WTC11 (cell line): ENCODE measurements around the gene CD5L. TPM values are rescaled to one million over a fixed set of nuclear protein-coding genes. Genes with fewer than 3 reads are reported as not detected.

Source experiments
- E2F5 ChIP-seq: sonication (generic); formaldehyde crosslinking; IDR thresholded peaks from 2 replicates; pipeline ENCODE4 v1.8.1; 2022; ENCODE audit warnings: mild to moderate bottlenecking, moderate library complexity, missing genetic modification reagents
- ERG ChIP-seq: fragments of 250-450 bp; sonication (Bioruptor Pico); IDR thresholded peaks from 2 replicates; pipeline ENCODE4 v1.8.0; 2021; ENCODE audit warnings: mild to moderate bottlenecking
- GRHL2 ChIP-seq: fragments of 250-450 bp; sonication (Bioruptor Pico); IDR thresholded peaks from 2 replicates; pipeline ENCODE4 v1.8.0; 2022; ENCODE audit warnings: mild to moderate bottlenecking, moderate library complexity; ENCODE audit not compliant: insufficient replicate concordance, severe bottlenecking
- HMGA2 ChIP-seq: fragments of 250-450 bp; sonication (Bioruptor Pico); IDR thresholded peaks from 2 replicates; pipeline ENCODE4 v1.4.0; 2021; ENCODE audit warnings: mild to moderate bottlenecking, moderate library complexity
- HMGXB4 ChIP-seq: sonication (generic); formaldehyde crosslinking; IDR thresholded peaks from 2 replicates; pipeline ENCODE4 v1.8.1; 2023; ENCODE audit warnings: mild to moderate bottlenecking, moderate library complexity, missing genetic modification reagents
- IRF2 ChIP-seq: sonication (generic); formaldehyde crosslinking; IDR thresholded peaks from 2 replicates; pipeline ENCODE4 v1.8.0; 2022; ENCODE audit warnings: low read depth, missing genetic modification reagents, borderline replicate concordance
- MLX ChIP-seq: sonication (generic); formaldehyde crosslinking; IDR thresholded peaks from 2 replicates; pipeline ENCODE4 v1.8.1; 2023; ENCODE audit warnings: mild to moderate bottlenecking, missing genetic modification reagents, moderate library complexity
- MYBL2 ChIP-seq: sonication (generic); formaldehyde crosslinking; IDR thresholded peaks from 2 replicates; pipeline ENCODE4 v1.8.1; 2023; ENCODE audit warnings: mild to moderate bottlenecking, moderate library complexity, missing genetic modification reagents
- PRDM15 ChIP-seq: sonication (generic); formaldehyde crosslinking; IDR thresholded peaks from 2 replicates; pipeline ENCODE4 v1.8.0; 2022; ENCODE audit warnings: missing genetic modification reagents
- ZBTB21 ChIP-seq: sonication (generic); formaldehyde crosslinking; IDR thresholded peaks from 2 replicates; pipeline ENCODE4 v1.8.1; 2023; ENCODE audit warnings: mild to moderate bottlenecking, missing genetic modification reagents, borderline replicate concordance
- ZNF232 ChIP-seq: sonication (generic); formaldehyde crosslinking; IDR thresholded peaks from 2 replicates; pipeline ENCODE4 v1.8.0; 2022; ENCODE audit warnings: mild to moderate bottlenecking, missing genetic modification reagents
- ZNF423 ChIP-seq: fragments of 250-450 bp; sonication (Bioruptor Pico); IDR thresholded peaks from 2 replicates; pipeline ENCODE4 v2.1.2; 2022; ENCODE audit warnings: mild to moderate bottlenecking, moderate library complexity
- ZNF532 ChIP-seq: fragments of 250-450 bp; sonication (Bioruptor Pico); IDR thresholded peaks from 2 replicates; pipeline ENCODE4 v1.9.0; 2021; ENCODE audit warnings: mild to moderate bottlenecking, borderline replicate concordance
- ZSCAN18 ChIP-seq: fragments of 250-450 bp; sonication (Bioruptor Pico); IDR thresholded peaks from 2 replicates; pipeline ENCODE4 v2.1.2; 2022; ENCODE audit warnings: mild to moderate bottlenecking, moderate library complexity
- total RNA-seq: library from RNA; stranded (reverse); gene quantifications from 3 replicates; pipeline ENCODE4 v1.2.3, GENCODE V29; 2021

CD5L gene
- total RNA-seq, 1 experiment from 2014 or later = not detected

GRCh38 chr1:157798211-157798610 lies 43.4 kb downstream of the CD5L start (continued):
- TF ChIP-seq ZNF532 (CRISPR knock-in tag) (no peak), ZNF232 (CRISPR knock-in tag) (no peak), ZSCAN18 (CRISPR knock-in tag) (no peak), ERG (CRISPR knock-in tag) (no peak), GRHL2 (CRISPR knock-in tag) (no peak), IRF2 (CRISPR knock-in tag) (no peak), ZNF423 (CRISPR knock-in tag) (no peak), MLX (CRISPR knock-in tag) (no peak), HMGA2 (CRISPR knock-in tag) (no peak), PRDM15 (CRISPR knock-in tag) (no peak), ZBTB21 (no peak), HMGXB4 (CRISPR knock-in tag) (no peak), E2F5 (CRISPR knock-in tag) (no peak), MYBL2 (CRISPR knock-in tag) (no peak)
